ENCODE measurements around the gene VOPP1.
A peak's percentile ranks its signal among the peaks of the same experiment; 100 is the strongest.

The VOPP1 gene

DNA sequence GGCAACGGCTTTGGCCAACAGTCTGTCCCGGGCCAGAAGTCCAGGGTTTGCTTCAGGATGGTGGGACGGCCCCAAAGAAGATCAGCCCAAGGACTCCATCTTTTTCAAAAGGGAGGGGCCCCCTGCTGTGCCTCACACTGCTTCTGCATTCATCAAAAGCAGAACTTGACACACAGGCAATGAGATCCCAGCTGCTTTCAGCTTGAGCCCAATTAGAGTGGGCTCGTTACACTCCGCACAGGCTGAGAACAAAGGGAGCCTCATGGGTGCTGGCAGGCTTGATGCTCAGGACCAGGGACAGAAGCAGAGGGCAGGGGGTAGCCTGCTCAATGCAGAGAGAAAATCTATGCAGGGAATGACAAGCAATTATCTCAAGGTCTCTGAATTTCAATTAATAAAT, 45.5 kb downstream of the VOPP1 start:
- CTCF ChIA-PET = no interaction called here
- POLR2A ChIA-PET (ENCODE audit: low non-redundant PET) = no interaction called here
- TF ChIP-seq, protein P1, sequence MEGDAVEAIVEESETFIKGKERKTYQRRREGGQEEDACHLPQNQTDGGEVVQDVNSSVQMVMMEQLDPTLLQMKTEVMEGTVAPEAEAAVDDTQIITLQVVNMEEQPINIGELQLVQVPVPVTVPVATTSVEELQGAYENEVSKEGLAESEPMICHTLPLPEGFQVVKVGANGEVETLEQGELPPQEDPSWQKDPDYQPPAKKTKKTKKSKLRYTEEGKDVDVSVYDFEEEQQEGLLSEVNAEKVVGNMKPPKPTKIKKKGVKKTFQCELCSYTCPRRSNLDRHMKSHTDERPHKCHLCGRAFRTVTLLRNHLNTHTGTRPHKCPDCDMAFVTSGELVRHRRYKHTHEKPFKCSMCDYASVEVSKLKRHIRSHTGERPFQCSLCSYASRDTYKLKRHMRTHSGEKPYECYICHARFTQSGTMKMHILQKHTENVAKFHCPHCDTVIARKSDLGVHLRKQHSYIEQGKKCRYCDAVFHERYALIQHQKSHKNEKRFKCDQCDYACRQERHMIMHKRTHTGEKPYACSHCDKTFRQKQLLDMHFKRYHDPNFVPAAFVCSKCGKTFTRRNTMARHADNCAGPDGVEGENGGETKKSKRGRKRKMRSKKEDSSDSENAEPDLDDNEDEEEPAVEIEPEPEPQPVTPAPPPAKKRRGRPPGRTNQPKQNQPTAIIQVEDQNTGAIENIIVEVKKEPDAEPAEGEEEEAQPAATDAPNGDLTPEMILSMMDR (conservative IDR thresholded peaks at IDR 0.05; ENCODE audit: low read depth) = no peak
- no peak overlapping the region for H3K27ac ChIP-seq
- no peak for DNase-seq (ENCODE audit: low spot score)

DNA sequence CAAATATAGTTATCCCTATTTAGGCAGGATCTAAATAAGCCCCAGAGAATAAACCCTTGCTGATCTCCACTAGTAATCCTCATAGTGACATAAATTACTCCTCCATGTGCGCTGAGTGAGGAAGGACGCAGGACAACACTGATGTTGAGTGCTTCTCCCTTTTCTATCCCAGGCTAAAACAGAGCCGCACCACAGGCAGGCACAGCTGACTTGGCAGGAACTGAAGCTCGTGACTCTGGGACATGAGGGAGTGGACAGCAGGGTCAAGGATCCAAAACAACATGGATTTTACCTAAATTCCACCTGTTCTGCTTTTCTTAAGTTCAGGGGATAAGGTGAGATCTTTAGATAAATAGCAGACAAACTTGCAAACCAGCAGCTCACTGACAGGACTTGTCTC, 46.0 kb downstream of the VOPP1 start:
- DNase-seq (ENCODE audit: low spot score) = no peak
- TF ChIP-seq, protein P1 (conservative IDR thresholded peaks at IDR 0.05; ENCODE audit: low read depth) = no peak
- H3K27ac ChIP-seq = no peak overlapping the region
- ChIA-PET POLR2A (ENCODE audit: low non-redundant PET) (no interaction called here), CTCF (no interaction called here)

DNA sequence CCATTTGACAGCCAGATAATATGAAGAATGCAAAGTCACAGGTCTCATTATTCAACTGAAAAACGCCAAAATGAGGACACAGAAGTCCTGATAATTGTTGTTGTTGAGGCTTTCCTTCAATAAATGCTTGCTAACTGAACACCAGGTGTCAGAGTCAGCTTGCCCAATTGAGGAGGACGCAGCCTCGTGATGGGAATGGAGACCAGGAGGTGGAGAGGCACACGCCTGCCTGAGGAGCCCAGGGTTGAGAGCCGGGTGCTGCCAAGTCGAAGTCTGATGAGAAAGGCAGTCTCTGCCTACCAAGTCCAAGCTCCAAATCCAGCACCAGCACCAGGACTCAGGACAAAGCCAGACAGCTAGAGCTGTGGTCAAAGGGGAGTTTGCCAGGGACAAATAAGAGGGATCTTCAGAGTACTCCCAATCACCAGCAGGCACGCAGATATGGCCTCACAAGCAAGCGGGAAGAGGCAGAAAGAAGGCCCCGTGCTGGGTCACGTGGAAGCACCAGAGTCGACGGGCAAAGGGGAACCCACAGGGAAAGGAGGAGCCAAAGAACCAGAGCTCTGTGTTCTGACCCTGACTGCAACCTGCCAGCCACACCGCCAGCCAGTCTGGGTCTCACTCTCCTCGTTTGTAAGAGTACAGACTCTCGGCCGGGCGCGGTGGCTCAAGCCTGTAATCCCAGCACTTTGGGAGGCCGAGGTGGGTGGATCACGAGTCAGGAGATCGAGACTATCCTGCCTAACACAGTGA, 47.6 kb downstream of the VOPP1 start:
- peak overlapping the region; percentile 35 for H3K27ac ChIP-seq
- CTCF ChIA-PET = no interaction called here
- TF ChIP-seq, protein P1 (conservative IDR thresholded peaks at IDR 0.05; ENCODE audit: low read depth) = no peak
- DNase-seq (ENCODE audit: low spot score) = no peak
- POLR2A ChIA-PET (ENCODE audit: low non-redundant PET) = interaction anchor here (0.5 kb wide), 1 partner anchor 9 kb away, joined by 3 read pairs; no protein-coding TSS in a partner anchor

DNA sequence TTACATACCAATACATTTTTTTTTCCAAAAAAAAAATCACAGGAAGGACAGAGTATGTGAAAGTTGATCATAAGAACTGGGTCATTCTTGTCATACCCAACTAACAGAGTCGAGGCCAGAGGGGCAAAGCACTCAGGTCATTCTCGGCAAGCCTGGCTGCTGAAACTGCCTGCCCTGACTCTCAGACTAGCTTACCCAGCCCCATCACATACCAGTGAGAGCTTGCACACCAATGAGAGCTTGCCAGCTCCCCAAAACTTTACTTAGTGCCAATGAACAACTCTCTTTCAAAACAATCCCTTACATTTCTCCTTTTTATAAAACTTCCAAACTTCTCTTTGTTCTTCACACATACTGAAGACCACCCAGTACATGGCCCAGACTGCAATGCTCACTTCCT, 48.9 kb downstream of the VOPP1 start:
- no peak for DNase-seq (ENCODE audit: low spot score)
- ChIA-PET POLR2A (ENCODE audit: low non-redundant PET) (interaction anchor here (0.6 kb wide), 1 partner anchor 15 kb away, joined by 3 read pairs; no protein-coding TSS in a partner anchor), CTCF (interaction anchor here (0.6 to 1.2 kb wide), 2 partner anchors 70 to 864 kb away, joined by 3 read pairs; no protein-coding TSS in a partner anchor)
- TF ChIP-seq, protein P1 (conservative IDR thresholded peaks at IDR 0.05; ENCODE audit: low read depth) = no peak
- H3K27ac ChIP-seq = no peak overlapping the region

DNA sequence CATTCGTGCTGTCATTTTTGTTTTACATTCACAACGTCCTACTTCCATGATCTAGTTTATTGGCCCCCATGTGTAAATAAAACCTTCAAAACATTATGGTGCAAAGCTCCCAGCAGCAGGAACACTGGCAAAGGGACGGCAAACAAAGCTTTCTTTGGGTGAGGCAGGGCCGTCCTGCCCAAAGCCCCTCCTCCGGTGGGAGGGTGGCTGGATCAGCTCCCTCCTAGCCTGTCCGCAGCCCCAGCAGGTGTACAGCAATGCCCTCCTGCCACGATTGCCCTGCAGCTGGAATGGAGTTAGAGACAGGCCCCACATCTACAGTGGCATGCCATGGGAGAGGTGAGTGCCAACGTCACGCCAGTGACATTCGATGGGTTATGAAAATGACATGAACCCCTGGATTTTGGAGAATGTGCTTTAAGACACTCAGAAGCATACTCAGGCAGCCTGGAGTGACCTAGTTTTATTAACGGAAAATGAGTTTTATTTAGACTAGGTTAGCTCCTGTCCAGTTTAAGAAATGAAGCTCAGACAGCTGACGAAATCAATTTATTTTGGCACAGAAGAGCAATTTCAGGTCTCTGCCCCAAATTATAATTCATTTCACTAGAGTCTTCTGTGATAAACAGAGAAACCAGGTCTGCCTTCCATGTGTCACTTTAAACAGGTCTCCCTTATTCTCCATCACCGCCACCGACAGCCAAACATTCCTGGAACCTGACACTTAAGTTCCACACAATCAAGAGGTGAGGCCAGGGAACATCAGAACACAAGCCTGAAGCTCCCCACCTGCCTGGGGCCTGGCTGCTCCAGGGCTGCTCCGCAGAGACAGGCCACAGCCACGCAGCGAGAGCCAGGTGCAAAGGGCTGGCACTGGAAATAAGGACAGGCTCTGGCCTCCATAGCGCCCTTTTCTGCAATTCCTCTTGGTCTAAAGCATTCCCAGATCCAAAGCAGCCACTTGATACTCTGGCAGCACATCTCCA, 50.1 kb downstream of the VOPP1 start:
- no peak overlapping the region for H3K27ac ChIP-seq
- TF ChIP-seq, protein P1 (conservative IDR thresholded peaks at IDR 0.05; ENCODE audit: low read depth) = no peak
- POLR2A ChIA-PET (ENCODE audit: low non-redundant PET) = no interaction called here
- CTCF ChIA-PET = interaction anchor here (0.6 to 0.8 kb wide), 2 partner anchors 10 to 11 kb away, joined by 3 read pairs; no protein-coding TSS in a partner anchor
- DNase-seq (ENCODE audit: low spot score) = no peak

DNA sequence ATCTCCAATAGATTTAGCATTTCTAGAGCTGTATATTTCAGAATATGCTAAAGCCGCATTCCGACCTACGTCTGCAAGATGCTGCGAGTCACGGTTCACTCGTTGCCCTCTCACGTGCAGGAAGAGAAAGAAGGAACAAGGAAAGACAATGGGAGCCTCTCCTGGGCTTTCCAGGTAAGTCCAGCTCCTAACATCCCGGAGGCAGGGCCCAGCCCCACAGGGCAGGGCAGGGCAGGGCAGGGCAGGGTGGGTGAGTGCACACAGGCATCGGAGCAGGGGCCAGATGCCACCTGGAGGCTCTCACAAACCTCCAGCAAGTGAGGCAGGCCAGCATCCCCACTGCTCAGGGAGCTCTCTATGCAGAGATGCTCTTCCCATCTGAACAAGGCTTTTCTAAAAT, 50.8 kb downstream of the VOPP1 start:
- CTCF ChIA-PET = interaction anchor here (0.6 to 0.8 kb wide), 2 partner anchors 10 kb away, joined by 3 read pairs; no protein-coding TSS in a partner anchor
- POLR2A ChIA-PET (ENCODE audit: low non-redundant PET) = no interaction called here
- peak; percentile 35 for DNase-seq (ENCODE audit: low spot score)
- no peak overlapping the region for H3K27ac ChIP-seq
- TF ChIP-seq, protein P1 (conservative IDR thresholded peaks at IDR 0.05; ENCODE audit: low read depth) = no peak
